ENCODE results near the gene HINFP.
A peak's percentile ranks its signal among the peaks of the same experiment; 100 is the strongest.
"Not testable (repeated sequence)": the region's sequence is repeated elsewhere in the genome, so short reads cannot be mapped to it uniquely, and the experiment has no call there.

Gene HINFP

GRCh38 chr11:119100994-119101758 is 20.2 kb upstream of the HINFP start:
- DNase-seq = peak in 1 of 2 experiments; percentile 10

GRCh38 chr11:119101759-119102423 is 19.5 kb upstream of the HINFP start, which contains the start of gene DPAGT1:
Gene DPAGT1, minus strand, starts transcription at chr11:119101853. Its CDS starts 198 bp downstream, at chr11:119101655.
- DNase-seq = peak; percentile 90 to 93

- DNase-seq = not testable (repeated sequence)
Observed at GRCh38 chr11:119103161-119103664, 18.2 kb upstream of the HINFP start.

- peak in 1 of 2 experiments; percentile 12 for DNase-seq
Observed at GRCh38 chr11:119103793-119104192, 17.6 kb upstream of the HINFP start.

- DNase-seq = peak; percentile 86 to 88
Observed at GRCh38 chr11:119106564-119107537, 14.5 kb upstream of the HINFP start, which contains the start of gene C2CD2L. Gene C2CD2L, plus strand, starts transcription at chr11:119107344. Its CDS starts 398 bp downstream, at chr11:119107742.

GRCh38 chr11:119107538-119108145 is 13.7 kb upstream of the HINFP start:
- no peak for DNase-seq

GRCh38 chr11:119108146-119108856 is 13.1 kb upstream of the HINFP start:
- peak; percentile 65 to 73 for DNase-seq

GRCh38 chr11:119108857-119109221 is 12.5 kb upstream of the HINFP start:
- DNase-seq = no peak

- no peak for DNase-seq
Observed at GRCh38 chr11:119109843-119110242, 11.5 kb upstream of the HINFP start.

GRCh38 chr11:119110439-119110838 is 10.9 kb upstream of the HINFP start:
- no peak for DNase-seq

- no peak for DNase-seq
Observed at GRCh38 chr11:119111361-119111925, 9.9 kb upstream of the HINFP start.

- DNase-seq = no peak
Observed at GRCh38 chr11:119112314-119113020, 8.9 kb upstream of the HINFP start.

GRCh38 chr11:119113716-119114115 is 7.7 kb upstream of the HINFP start:
- no peak for DNase-seq

GRCh38 chr11:119114351-119114750 is 7.0 kb upstream of the HINFP start:
- no peak for DNase-seq

GRCh38 chr11:119115484-119116234 is 5.7 kb upstream of the HINFP start:
- no peak for DNase-seq

- no peak for DNase-seq
Observed at GRCh38 chr11:119116235-119116594, 5.2 kb upstream of the HINFP start.

- DNase-seq = no peak
Observed at GRCh38 chr11:119116601-119117000, 4.8 kb upstream of the HINFP start.

- no peak for DNase-seq
Observed at GRCh38 chr11:119117004-119117706, 4.2 kb upstream of the HINFP start.

- DNase-seq = no peak
Observed at GRCh38 chr11:119118227-119118626, 3.2 kb upstream of the HINFP start.
